IPS DF 6.9 (cell line): ENCODE measurements around the gene ABRACL.

Source experiments
- DNase-seq: peaks from one replicate; pipeline ENCODE4 v3.0.0-alpha.2; 2013; ENCODE audit warnings: low read depth, low spot score
- H3K27ac ChIP-seq: one replicate; pipeline ENCODE4 v1.5.1; 2013; ENCODE audit warnings: low read length, control low read depth
- H3K27me3 ChIP-seq: 2 replicates; pipeline ENCODE4 v1.6.1; 2013; ENCODE audit warnings: mild to moderate bottlenecking, low read length; ENCODE audit not compliant: control insufficient read depth, insufficient read depth
- H3K36me3 ChIP-seq: 2 replicates; pipeline ENCODE4 v1.6.1; 2013; ENCODE audit warnings: low read length; ENCODE audit not compliant: control insufficient read depth, insufficient read depth
- H3K4me1 ChIP-seq: 2 replicates; pipeline ENCODE4 v1.6.1; 2013; ENCODE audit warnings: low read length; ENCODE audit not compliant: control insufficient read depth, insufficient read depth
- H3K4me3 ChIP-seq: 2 replicates; pipeline ENCODE4 v1.5.1; 2013; ENCODE audit warnings: mild to moderate bottlenecking, low read length
- H3K9me3 ChIP-seq: 2 replicates; pipeline ENCODE4 v1.6.1; 2013; ENCODE audit warnings: low read length, inconsistent platforms; ENCODE audit not compliant: control insufficient read depth, insufficient read depth
- WGBS: extraction: QIAGEN DNeasy Blood & Tissue Kit; methylation state at CpG from one replicate; pipeline ENCODE4 v1.1.7; 2013; ENCODE audit warnings: mixed read lengths, missing lambda C conversion rate; ENCODE audit not compliant: insufficient read length, insufficient coverage; 5-methylcytosine and 5-hydroxymethylcytosine counted together

The ABRACL gene

GRCh38 chr6:139054001-139054400, 25.5 kb downstream of the ABRACL start:
- DNase-seq = no peak
- no peak overlapping the region for H3K27ac ChIP-seq
- no peaks in the 10 kb centered on the region for H3K27me3 ChIP-seq
- H3K9me3 ChIP-seq = no peaks in the 10 kb centered on the region
- H3K36me3 ChIP-seq = no peaks in the 10 kb centered on the region
- H3K4me3 ChIP-seq = no peak overlapping the region
- no peaks in the 10 kb centered on the region for H3K4me1 ChIP-seq
- whole genome bisulfite sequencing = no CpG with 5 or more reads among the region's 3 CpGs

GRCh38 chr6:139055709-139056108, 27.2 kb downstream of the ABRACL start:
- Histone ChIP-seq H3K27me3 (no peaks in the 10 kb centered on the region), H3K9me3 (no peaks in the 10 kb centered on the region), H3K27ac (no peak overlapping the region), H3K4me1 (no peaks in the 10 kb centered on the region), H3K4me3 (no peak overlapping the region), H3K36me3 (no peaks in the 10 kb centered on the region)
- WGBS = no CpG with 5 or more reads among the region's 2 CpGs
- DNase-seq = no peak

- no peak for DNase-seq
- Histone ChIP-seq H3K27me3 (no peaks in the 10 kb centered on the region), H3K9me3 (no peaks in the 10 kb centered on the region), H3K4me3 (no peak overlapping the region), H3K36me3 (no peaks in the 10 kb centered on the region), H3K27ac (no peak overlapping the region), H3K4me1 (no peaks in the 10 kb centered on the region)
- no CpG with 5 or more reads among the region's 3 CpGs for WGBS
These were observed 29.5 kb downstream of the ABRACL start for GRCh38 chr6:139058029-139058428.

- no peak overlapping the region for H3K27ac ChIP-seq
- no peaks in the 10 kb centered on the region for H3K27me3 ChIP-seq
- no peaks in the 10 kb centered on the region for H3K4me1 ChIP-seq
- no peak overlapping the region for H3K4me3 ChIP-seq
- no peaks in the 10 kb centered on the region for H3K36me3 ChIP-seq
- no peak for DNase-seq
- H3K9me3 ChIP-seq = no peaks in the 10 kb centered on the region
These were observed 31.8 kb downstream of the ABRACL start for GRCh38 chr6:139060332-139060731.

GRCh38 chr6:139062932-139063646, 34.5 kb downstream of the ABRACL start:
- no CpG with 5 or more reads among the region's 1 CpG for WGBS
- Histone ChIP-seq H3K4me3 (no peak overlapping the region), H3K9me3 (no peaks in the 10 kb centered on the region), H3K27me3 (no peaks in the 10 kb centered on the region), H3K27ac (no peak overlapping the region), H3K4me1 (no peaks in the 10 kb centered on the region), H3K36me3 (no peaks in the 10 kb centered on the region)
- DNase-seq = no peak

GRCh38 chr6:139064981-139065665, 36.6 kb downstream of the ABRACL start:
- Histone ChIP-seq H3K27me3 (no peaks in the 10 kb centered on the region), H3K4me1 (no peaks in the 10 kb centered on the region), H3K9me3 (no peaks in the 10 kb centered on the region), H3K27ac (no peak overlapping the region), H3K4me3 (no peak overlapping the region), H3K36me3 (no peaks in the 10 kb centered on the region)
- DNase-seq = no peak
- WGBS = 100% methylated on average over 2 of the region's 7 CpGs

- Histone ChIP-seq H3K36me3 (no peaks in the 10 kb centered on the region), H3K27ac (no peak overlapping the region), H3K4me3 (no peak overlapping the region), H3K27me3 (no peaks in the 10 kb centered on the region), H3K4me1 (no peaks in the 10 kb centered on the region), H3K9me3 (no peaks in the 10 kb centered on the region)
- no CpG with 5 or more reads among the region's 2 CpGs for WGBS
- DNase-seq = no peak
These were observed 37.5 kb downstream of the ABRACL start for GRCh38 chr6:139066080-139066479.

GRCh38 chr6:139068846-139069245, 40.3 kb downstream of the ABRACL start:
- Histone ChIP-seq H3K27ac (no peak overlapping the region), H3K4me1 (no peaks in the 10 kb centered on the region), H3K4me3 (no peak overlapping the region), H3K9me3 (no peaks in the 10 kb centered on the region), H3K27me3 (no peaks in the 10 kb centered on the region), H3K36me3 (no peaks in the 10 kb centered on the region)
- no peak for DNase-seq
- WGBS = no CpG with 5 or more reads among the region's 2 CpGs

GRCh38 chr6:139073118-139073517, 44.6 kb downstream of the ABRACL start:
- DNase-seq = no peak
- Histone ChIP-seq H3K27me3 (no peaks in the 10 kb centered on the region), H3K9me3 (no peaks in the 10 kb centered on the region), H3K4me1 (no peaks in the 10 kb centered on the region), H3K4me3 (no peak overlapping the region), H3K36me3 (no peaks in the 10 kb centered on the region), H3K27ac (no peak overlapping the region)
- WGBS = no CpG with 5 or more reads among the region's 2 CpGs

GRCh38 chr6:139079018-139079417, 50.5 kb downstream of the ABRACL start:
- no CpG with 5 or more reads among the region's 2 CpGs for WGBS
- Histone ChIP-seq H3K27me3 (no peaks in the 10 kb centered on the region), H3K9me3 (no peaks in the 10 kb centered on the region), H3K36me3 (no peaks in the 10 kb centered on the region), H3K27ac (no peak overlapping the region), H3K4me1 (no peaks in the 10 kb centered on the region), H3K4me3 (no peak overlapping the region)
- DNase-seq = no peak
